Colonic mucosa (tissue), 4 donors: ENCODE results near the gene ZNF554. TPM values are rescaled to one million over a fixed set of nuclear protein-coding genes. Genes with fewer than 3 reads are reported as not detected.

ENCODE experiments used
- DNase-seq: peaks from one replicate; pipeline ENCODE4 v3.0.0-alpha.2; 2020
- H3K27ac ChIP-seq: fragments of 200-600 bp; one replicate; pipeline ENCODE4 v1.8.0; 2021
- H3K27me3 ChIP-seq: fragments of 200-600 bp; one replicate; pipeline ENCODE4 v1.8.0; 2021
- H3K36me3 ChIP-seq: fragments of 200-600 bp; one replicate; pipeline ENCODE4 v1.8.0; 2021
- H3K4me1 ChIP-seq: fragments of 200-600 bp; one replicate; pipeline ENCODE4 v1.8.0; 2021; ENCODE audit warnings: mild to moderate bottlenecking
- H3K4me3 ChIP-seq: fragments of 200-600 bp; one replicate; pipeline ENCODE4 v1.8.0; 2021
- H3K9ac ChIP-seq, 2 donors: one replicate each; pipeline ENCODE4 v1.7.0; 2013; ENCODE audit warnings: control low read depth in 2 of 2, low read depth in 2 of 2, low read length in 2 of 2
- H3K9me3 ChIP-seq: fragments of 200-600 bp; one replicate; pipeline ENCODE4 v1.8.0; 2021
- CTCF ChIP-seq: fragments of 200-600 bp; IDR thresholded peaks from one replicate; pipeline ENCODE4 v1.8.0; 2022; ENCODE audit warnings: antibody characterized with exemption, mild to moderate bottlenecking
- intact Hi-C: fragments of 100-400 bp; cut with DNase I; formaldehyde crosslinking; loops from one replicate; pipeline ENCODE4 v1.14.1; 2022
- total RNA-seq, 2 donors: library from RNA; stranded (reverse); fragmentation: NEBNext Ultra II Directional in 1 of 2; extraction: Animal tissue kit (Norgen Biotek cat#: 25700) in 1 of 2; gene quantifications; one replicate each; pipeline ENCODE4 v1.2.1, GENCODE V29; 2021
- donor health status: healthy.
- donor health status: DM: no; HTN: no; CAD: no.
- donor health status: DM: no; HTN: no; CAD: no.

The ZNF554 gene
- 1 to 10 TPM; 3.0 to 5.1 TPM for total RNA-seq

DNA sequence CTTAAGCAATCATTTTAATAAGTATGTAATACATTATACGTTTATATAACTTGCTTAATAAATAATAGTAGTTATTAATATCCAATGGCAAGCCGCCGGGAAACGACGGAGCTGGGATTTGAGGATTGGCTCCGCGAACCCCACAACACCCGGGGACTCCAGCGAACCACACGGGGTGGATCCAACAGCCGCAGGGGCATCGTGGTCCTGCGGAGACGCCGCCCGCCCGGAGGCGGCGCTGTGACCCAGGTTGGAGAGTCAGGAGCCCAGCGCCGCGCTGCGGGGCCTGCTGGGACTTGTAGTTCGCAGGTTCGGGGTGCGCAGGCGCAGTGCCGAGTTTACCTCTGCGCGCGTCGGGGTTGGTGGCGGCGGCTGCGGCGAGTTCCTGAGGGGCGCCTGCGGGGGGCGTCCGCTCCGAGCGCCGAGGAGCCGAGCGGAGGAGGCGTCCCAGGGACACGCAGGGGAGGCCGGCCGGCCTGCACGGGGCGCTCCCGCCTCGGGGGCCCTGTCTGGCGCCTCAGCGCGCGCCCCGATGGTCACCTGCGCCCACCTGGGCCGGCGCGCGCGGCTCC is at the start of gene ZNF554:
ZNF554 (plus strand) TSS at position 329 of the 572 bp plus-strand sequence; CDS start at position 533, 204 bp downstream.
- H3K4me3 ChIP-seq: peak within 1 kb of the TSS; percentile 78
- no peaks in the 10 kb centered on the region for H3K9me3 ChIP-seq
- intact Hi-C loops: no loop called here
- H3K36me3 ChIP-seq: peaks cover 4% of the 10 kb centered on the region
- H3K27ac ChIP-seq: no peak within 1 kb of the TSS
- no peaks in the 10 kb centered on the region for H3K27me3 ChIP-seq
- peak; percentile 97 for DNase-seq
- H3K9ac ChIP-seq: peak within 1 kb of the TSS; percentile 84
- no peaks in the 10 kb centered on the region for H3K4me1 ChIP-seq
- peak; percentile 93 for TF ChIP-seq CTCF

DNA sequence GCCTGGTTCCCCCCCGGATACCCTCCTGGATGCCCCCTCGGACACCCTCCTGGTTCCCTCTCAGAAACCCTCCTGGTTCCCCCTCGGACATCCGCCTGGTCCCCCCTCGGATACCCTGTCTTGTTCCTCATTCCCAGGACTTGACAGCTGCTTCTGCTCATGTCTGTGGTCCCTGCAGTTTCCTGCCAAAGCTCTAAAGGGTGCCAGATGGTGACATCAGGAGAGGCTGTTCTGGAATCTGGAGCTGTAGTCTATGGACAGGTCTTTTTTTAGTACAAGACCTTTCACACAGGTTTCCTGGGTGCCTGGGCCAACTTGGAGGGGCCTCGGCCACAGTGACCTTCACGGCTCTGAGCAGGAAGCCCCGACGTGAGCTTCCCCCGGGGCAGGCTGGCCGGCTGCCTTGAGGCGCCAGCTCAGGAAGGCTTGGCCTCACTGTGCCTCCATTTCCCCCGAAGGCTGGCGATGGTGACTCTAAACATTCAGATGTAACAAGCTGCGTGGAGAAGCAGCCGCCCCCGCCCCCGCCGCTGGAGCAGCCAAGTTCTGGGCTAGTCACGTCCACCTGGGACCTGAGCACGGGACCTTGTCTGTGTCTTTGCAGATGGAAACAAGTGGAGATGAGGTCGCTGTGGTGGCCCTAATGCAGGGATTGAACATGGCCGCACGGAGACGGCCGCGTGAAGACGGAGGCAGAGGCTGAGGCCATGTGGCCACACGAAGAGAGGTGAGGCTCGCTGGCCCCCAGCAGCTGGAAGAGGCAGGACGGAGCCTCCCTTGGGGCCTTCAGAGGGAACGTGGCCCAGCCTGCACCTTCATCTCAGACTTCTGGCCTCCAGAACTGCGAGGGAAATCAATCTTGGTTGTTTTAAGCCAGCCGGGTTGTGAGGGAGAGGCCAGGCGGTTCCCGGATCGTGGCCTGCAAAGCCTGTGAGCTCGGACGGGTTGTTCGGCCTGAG is 49.3 kb upstream of the ZNF554 start:
- Histone ChIP-seq H3K27ac (no peak overlapping the region), H3K9ac (peak overlapping the region in 1 of 2 donors; percentile 46), H3K27me3 (no peaks in the 10 kb centered on the region), H3K9me3 (no peaks in the 10 kb centered on the region), H3K4me1 (peaks cover 6% of the 10 kb centered on the region), H3K4me3 (no peak overlapping the region), H3K36me3 (no peaks in the 10 kb centered on the region)
- peak; percentile 39 for DNase-seq
- no peak for TF ChIP-seq CTCF
- intact Hi-C loops: no loop called here

DNA sequence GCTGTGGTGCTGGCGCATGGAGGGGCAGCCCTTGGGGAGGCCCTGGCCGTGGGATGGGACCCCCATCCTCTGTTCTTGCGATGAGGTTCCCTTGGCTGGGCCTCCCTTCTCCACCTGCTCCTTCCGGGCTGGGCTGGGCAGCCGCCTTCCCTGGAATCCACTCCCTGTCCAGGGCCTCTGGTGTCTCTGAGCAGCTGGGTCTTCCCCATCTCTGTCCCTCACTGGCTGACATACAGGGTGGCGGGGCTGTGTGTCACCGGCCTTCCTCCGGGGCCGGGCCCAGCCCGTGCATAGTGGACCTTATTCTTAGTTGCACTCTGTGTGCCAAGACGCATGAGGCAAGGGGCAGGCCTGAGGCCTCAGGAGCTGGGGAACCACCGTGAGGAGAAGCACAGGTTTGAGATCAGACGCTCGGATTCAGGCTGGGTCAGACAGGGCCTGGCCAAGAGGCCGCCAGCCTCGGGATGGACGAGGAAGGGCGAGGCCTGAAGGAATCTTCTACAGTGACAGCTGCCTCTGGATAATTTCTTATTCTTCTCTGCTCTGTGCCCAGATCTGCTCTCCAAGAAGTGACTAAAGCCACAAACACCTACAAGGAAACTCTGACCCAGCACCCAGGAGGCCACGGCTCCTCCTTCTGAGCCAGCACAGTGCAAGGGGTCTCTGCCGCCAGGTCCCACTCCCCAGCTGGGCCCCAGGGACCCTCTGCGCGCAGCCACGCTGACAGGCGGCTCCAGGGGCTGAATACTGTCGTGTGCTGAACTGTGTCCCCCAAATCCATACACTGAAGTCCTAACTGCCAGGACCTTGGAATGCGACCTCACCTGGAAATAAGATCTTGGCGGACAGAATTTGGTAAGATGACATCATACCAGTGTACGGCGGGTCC is 47.6 kb upstream of the ZNF554 start:
- no peak for TF ChIP-seq CTCF
- Histone ChIP-seq H3K9me3 (no peaks in the 10 kb centered on the region), H3K4me1 (peaks cover 6% of the 10 kb centered on the region), H3K27me3 (no peaks in the 10 kb centered on the region), H3K27ac (no peak overlapping the region), H3K4me3 (no peak overlapping the region), H3K36me3 (no peaks in the 10 kb centered on the region), H3K9ac (no peak overlapping the region)
- no peak for DNase-seq
- intact Hi-C loops: no loop called here

GRCh38 chr19:2774083-2774679 is 45.5 kb upstream of the ZNF554 start:
- no peak for DNase-seq
- intact Hi-C loops: no loop called here
- Histone ChIP-seq H3K9ac (no peak overlapping the region), H3K9me3 (no peaks in the 10 kb centered on the region), H3K36me3 (no peaks in the 10 kb centered on the region), H3K4me3 (no peak overlapping the region), H3K27me3 (no peaks in the 10 kb centered on the region), H3K27ac (no peak overlapping the region), H3K4me1 (peaks cover 6% of the 10 kb centered on the region)
- TF ChIP-seq CTCF: no peak
